ENCODE results near the gene CAPZB.

- TF ChIP-seq POLR2A (IDR thresholded peaks at IDR 0.05; ENCODE audit: low read length), result no peak
- TF ChIP-seq CTCF (IDR thresholded peaks at IDR 0.05), result no peak
- TF ChIP-seq RFX5 (IDR thresholded peaks at IDR 0.05), result no peak
- TF ChIP-seq NPAS2 (CRISPR knock-in tag; IDR thresholded peaks at IDR 0.05; ENCODE audit: borderline replicate concordance), result no peak
- TF ChIP-seq PBX3 (IDR thresholded peaks at IDR 0.05), result no peak
- TF ChIP-seq MAX (IDR thresholded peaks at IDR 0.05), result no peak
- no peak for TF ChIP-seq MYC (IDR thresholded peaks at IDR 0.05; ENCODE audit: borderline replicate concordance, low read length)
- no peak for TF ChIP-seq ZSCAN20 (CRISPR knock-in tag; IDR thresholded peaks at IDR 0.05)
- TF ChIP-seq JUN (IDR thresholded peaks at IDR 0.05), result no peak
- no peak for TF ChIP-seq MAZ (IDR thresholded peaks at IDR 0.05; ENCODE audit: borderline replicate concordance, low read depth, low read length)
These were observed 36.1 kb upstream of the CAPZB start for GRCh38 chr1:19521411-19521810.

All from A549 (cell line).